NCI-H1694 (cell line): ENCODE data around the gene LRRFIP1.

Experiments used
- DNase-seq: peaks from one replicate; lab custom pipeline; 2025; lab: John Stamatoyannopoulos, UW

LRRFIP1 gene

DNA sequence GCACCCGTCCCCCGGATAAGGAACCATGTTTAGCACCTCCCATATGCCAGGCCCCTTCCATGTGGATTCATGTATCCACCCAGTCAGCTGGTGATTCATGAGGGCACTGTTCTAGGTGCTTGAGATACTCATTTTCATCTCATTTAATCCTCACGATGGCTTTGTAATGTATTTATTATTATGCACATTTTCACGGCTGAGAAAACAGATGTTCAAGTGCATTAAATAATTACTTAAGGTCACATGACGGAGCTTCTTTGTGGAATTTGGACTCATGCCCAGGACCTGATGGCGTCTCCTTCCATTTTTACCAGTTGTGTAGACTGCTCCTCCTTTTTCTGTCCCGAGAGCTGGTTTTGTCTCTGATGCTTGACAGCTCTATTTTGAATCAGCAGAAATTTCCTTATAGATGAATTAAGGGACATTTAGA, 99.0 kb downstream of the LRRFIP1 start:
- peak; percentile 97 for DNase-seq

- no peak for DNase-seq
Measured at GRCh38 chr2:237727363-237727762, 100.0 kb downstream of the LRRFIP1 start.

DNA sequence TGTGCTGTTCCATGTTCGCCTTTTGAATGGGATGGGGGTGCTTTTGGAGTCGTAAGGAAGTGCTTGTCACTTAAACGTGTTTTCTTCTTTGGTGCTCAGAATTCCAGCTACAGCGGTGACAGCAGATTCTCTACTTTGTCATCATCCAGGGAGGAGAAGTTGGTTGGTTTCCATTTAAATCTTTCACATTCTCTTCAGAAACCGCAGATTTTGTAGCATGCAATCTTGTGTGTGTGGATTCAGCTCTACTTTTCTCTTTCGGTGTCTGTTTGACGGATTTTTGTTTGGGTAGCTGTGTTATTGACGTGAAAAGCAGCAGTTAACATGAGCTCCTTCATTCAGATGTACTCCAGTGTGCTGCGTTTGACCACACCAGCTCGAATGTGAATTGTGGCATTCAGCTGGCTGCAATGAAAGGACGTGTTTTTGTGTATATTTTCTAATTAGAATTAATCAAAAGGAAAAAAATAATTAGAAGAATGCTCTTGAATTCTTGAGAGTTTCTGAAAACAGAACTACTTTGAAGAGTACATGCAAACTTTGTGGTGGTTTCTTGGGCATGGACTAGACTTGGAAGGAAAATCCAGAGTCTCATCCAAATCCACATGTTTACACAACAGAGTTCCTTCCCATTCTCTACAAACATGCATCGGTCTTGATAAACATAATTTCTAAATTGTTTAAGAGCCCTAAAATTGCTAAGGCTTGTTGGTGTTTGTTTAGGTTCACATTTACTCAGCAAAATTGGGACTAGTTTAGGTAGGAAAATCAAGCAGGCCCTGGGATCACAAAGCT, 102.5 kb downstream of the LRRFIP1 start:
- no peak for DNase-seq

GRCh38 chr2:237731663-237732062, 104.3 kb downstream of the LRRFIP1 start:
- no peak for DNase-seq

GRCh38 chr2:237732070-237732469, 104.7 kb downstream of the LRRFIP1 start:
- no peak for DNase-seq

DNA sequence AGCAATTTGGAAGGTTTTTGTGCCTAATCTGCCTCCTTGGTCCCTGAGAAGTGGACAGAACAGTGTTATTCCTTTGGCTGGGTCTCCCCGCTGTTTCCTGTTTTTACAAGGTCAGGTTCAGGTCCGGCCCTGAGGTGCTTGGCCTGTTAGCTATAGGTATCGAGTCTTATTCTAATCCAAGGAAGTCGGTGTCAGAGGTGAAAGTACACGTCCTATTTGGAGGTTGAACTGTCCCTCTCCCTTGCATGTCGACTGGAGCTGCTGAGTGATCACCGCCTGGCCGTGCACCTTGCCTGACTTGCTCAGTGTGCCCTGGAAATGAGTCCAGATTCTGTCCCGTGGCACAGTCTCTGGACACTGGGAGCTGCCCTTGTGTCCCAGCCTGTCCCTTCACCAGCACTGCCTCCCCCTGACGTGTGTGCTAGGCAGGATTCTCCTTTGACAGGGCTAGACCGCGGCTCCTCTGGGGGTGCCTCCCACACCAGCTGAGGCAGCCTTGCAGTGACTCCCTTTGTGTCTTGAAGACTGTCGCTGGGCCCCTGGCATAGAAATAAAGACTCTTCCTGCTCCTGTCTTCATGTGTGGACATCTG, 105.5 kb downstream of the LRRFIP1 start:
- no peak for DNase-seq

- no peak for DNase-seq
Measured at GRCh38 chr2:237733677-237734300, 106.4 kb downstream of the LRRFIP1 start.

DNA sequence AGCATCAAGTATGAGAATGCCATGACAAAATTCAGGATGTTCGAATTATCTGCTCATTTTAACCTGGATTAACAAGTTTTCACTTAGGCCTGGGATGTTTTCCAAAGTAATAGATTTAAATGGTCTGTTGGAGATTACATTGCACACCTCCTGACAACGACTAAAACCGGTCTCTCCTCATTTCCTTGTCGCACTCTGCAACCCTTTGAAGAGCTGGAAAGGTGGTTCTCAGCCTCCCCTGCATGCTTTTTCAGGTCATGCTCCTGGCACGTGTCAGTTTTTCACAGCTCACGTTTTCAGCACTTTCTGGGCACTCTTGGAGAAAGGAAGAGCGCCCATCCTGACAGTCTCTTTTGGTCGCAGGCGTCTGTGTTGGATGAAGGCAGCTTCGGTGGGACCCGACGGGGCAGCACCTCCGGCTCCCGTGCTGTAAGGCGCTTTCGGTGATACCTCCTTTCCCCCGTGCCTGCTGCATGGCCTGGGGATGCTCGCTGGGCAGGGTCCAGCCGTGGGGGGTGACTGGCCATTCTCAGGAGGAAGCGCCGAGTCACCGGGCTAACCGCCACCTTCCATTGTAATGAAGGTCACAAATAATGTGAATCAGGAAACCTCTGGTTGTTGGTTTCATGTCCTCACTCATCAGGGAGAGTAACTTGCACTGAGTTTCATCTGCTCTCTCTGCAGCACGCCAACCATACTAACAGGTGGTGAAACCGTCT, 107.7 kb downstream of the LRRFIP1 start:
- DNase-seq, result no peak

- no peak for DNase-seq
Measured at GRCh38 chr2:237735798-237736197, 108.4 kb downstream of the LRRFIP1 start.

DNA sequence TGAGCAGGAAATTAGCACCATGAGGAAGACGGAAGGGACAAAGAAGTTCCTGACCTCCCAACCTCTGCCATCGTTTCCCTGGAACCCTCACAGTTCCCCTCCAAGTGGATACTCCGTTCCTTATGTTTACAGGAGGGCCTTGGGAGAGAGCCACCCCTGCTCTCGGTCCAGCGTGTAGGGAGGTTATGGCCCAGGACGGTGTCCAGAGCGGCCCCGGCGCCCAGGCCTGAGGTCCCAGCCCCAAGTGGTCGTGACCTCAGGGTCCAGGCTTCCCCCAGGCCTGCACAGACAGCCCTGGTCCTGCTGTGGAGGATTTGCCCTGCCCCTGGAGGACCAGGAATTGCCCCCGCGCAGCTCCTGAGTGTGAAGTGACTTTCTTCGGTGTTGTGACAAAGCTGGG, 109.4 kb downstream of the LRRFIP1 start:
- no peak for DNase-seq

- DNase-seq, result no peak
Measured at GRCh38 chr2:237737196-237737865, 109.9 kb downstream of the LRRFIP1 start.

GRCh38 chr2:237738255-237738654, 110.9 kb downstream of the LRRFIP1 start:
- DNase-seq, result no peak

- no peak for DNase-seq
Measured at GRCh38 chr2:237739101-237739500, 111.7 kb downstream of the LRRFIP1 start.

- no peak for DNase-seq
Measured at GRCh38 chr2:237742191-237742590, 114.8 kb downstream of the LRRFIP1 start.

GRCh38 chr2:237742614-237743013, 115.2 kb downstream of the LRRFIP1 start:
- no peak for DNase-seq

DNA sequence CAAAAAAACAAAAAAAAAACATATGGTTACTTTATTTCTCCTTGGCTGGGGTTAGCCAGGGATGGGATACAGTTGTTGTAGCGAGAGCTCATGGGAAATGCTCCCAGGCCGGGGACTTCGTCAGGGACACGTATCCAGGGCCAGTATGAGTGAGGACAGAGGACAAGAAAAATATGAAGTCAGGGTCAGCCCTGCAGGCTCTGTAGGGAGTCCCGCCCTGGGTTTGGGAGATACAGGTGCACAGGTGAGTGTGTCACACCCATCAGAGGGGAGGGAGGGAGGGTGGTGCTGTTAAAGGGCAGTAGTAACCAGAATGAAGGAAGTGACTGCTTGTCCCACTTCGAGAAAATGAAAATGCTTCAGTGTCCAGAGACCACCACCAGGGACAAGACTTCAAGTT, 115.6 kb downstream of the LRRFIP1 start:
- no peak for DNase-seq

GRCh38 chr2:237743561-237744269, 116.3 kb downstream of the LRRFIP1 start:
- DNase-seq, result no peak

GRCh38 chr2:237744270-237744612, 116.9 kb downstream of the LRRFIP1 start:
- no peak for DNase-seq

- peak; percentile 57 for DNase-seq
Measured at GRCh38 chr2:237744613-237745249, 117.3 kb downstream of the LRRFIP1 start.

GRCh38 chr2:237745250-237745613, 117.8 kb downstream of the LRRFIP1 start:
- DNase-seq, result no peak
